Measurements from ENCODE around the gene CALN1. TPM values are rescaled to one million over a fixed set of nuclear protein-coding genes. Genes with fewer than 3 reads are reported as not detected.

CALN1 gene
- total RNA-seq, result not detected in 2 replicates

GRCh38 chr7:72412121-72412618 is at the start of gene CALN1:
CALN1 (minus strand) TSS chr7:72412338.

